SK-N-MC (cell line): ENCODE measurements around the gene RNFT2.

Source experiments
- EZH2 ChIP-seq: fragments of 200-600 bp; sonication (generic); IDR thresholded peaks from one replicate; pipeline ENCODE4 v1.6.1; 2017; ENCODE audit warnings: antibody characterized with exemption
- POLR2AphosphoS5 ChIP-seq: IDR thresholded peaks from 2 replicates; pipeline ENCODE4 v1.6.1; 2012; ENCODE audit warnings: mild to moderate bottlenecking, low read depth, low read length, borderline replicate concordance

GRCh38 chr12:116880213-116880816 is 142.2 kb downstream of the RNFT2 start:
- TF ChIP-seq EZH2 = no peak
- no peak for TF ChIP-seq POLR2AphosphoS5
